Renal cortex interstitium (tissue), 11 donors: ENCODE data around the gene OGDH. TPM values are rescaled to one million over a fixed set of nuclear protein-coding genes. Genes with fewer than 3 reads are reported as not detected.

Source experiments
- DNase-seq, 11 donors: peaks; one replicate each; pipeline ENCODE4 v3.0.0-alpha.2; 2013; ENCODE audit warnings: low read depth in 9 of 11, low spot score in 4 of 11; ENCODE audit errors: extremely low read depth in 1 of 11
- polyA plus RNA-seq, 3 donors: library from polyadenylated mRNA; unstranded; fragments of 120-200 nt; gene quantifications; one replicate each; pipeline ENCODE4 v1.2.1, GENCODE V29; 2013; ENCODE audit not compliant: insufficient read length in 3 of 3

Gene OGDH
- polyA plus RNA-seq, 3 donors: 81.6 to 93.6 (median 84.2) TPM

- no peak for DNase-seq
Measured at GRCh38 chr7:44743750-44744149, 137.3 kb downstream of the OGDH start.

GRCh38 chr7:44748045-44748947 lies 141.9 kb downstream of the OGDH start, which contains the start of gene ZMIZ2:
Gene ZMIZ2 (plus strand): TSS chr7:44748847. CDS start chr7:44756250, 7,403 bp downstream.
- DNase-seq: peak; percentile 63 to 86 (median 78)

GRCh38 chr7:44748948-44749731 lies 142.7 kb downstream of the OGDH start:
- no peak for DNase-seq

- DNase-seq: no peak
Measured at GRCh38 chr7:44749992-44750391, 143.6 kb downstream of the OGDH start.

- no peak for DNase-seq
Measured at GRCh38 chr7:44750424-44750823, 144.0 kb downstream of the OGDH start.

GRCh38 chr7:44750921-44751571 lies 144.6 kb downstream of the OGDH start:
- no peak for DNase-seq

GRCh38 chr7:44752822-44753221 lies 146.4 kb downstream of the OGDH start:
- DNase-seq: no peak

- DNase-seq: no peak
Measured at GRCh38 chr7:44754802-44755697, 148.6 kb downstream of the OGDH start.

GRCh38 chr7:44755698-44756627 lies 149.5 kb downstream of the OGDH start:
- no peak for DNase-seq

GRCh38 chr7:44756904-44757303 lies 150.5 kb downstream of the OGDH start:
- DNase-seq: no peak

- DNase-seq: no peak
Measured at GRCh38 chr7:44757311-44757710, 150.9 kb downstream of the OGDH start.

GRCh38 chr7:44757739-44758138 lies 151.3 kb downstream of the OGDH start:
- DNase-seq: no peak

Other genes starting within 250 kb of the OGDH start
- gene NUDCD3, start 116.0 kb upstream of the OGDH start, polyA plus RNA-seq: 10 to 100 TPM; 81.7 to 96.9 (median 84.8) TPM
- gene NPC1L1, start 65.3 kb upstream of the OGDH start, polyA plus RNA-seq: 1 to 10 TPM; 2.5 to 3.9 (median 3.3) TPM
- 100 to 1,000 TPM in 1 of 3 donors, 10 to 100 TPM in 2; 82.6 to 131 (median 91.3) TPM for gene DDX56, start 32.7 kb upstream of the OGDH start, polyA plus RNA-seq
- 100 to 1,000 TPM; 134 to 175 (median 142) TPM for gene TMED4, start 24.4 kb upstream of the OGDH start, polyA plus RNA-seq
- gene ZMIZ2, start 142.2 kb downstream of the OGDH start, polyA plus RNA-seq: 100 to 1,000 TPM in 1 of 3 donors, 10 to 100 TPM in 2; 53.9 to 109 (median 72.0) TPM
- 1,000 to 10,000 TPM; 1,113 to 1,381 (median 1,260) TPM for gene PPIA, start 190.1 kb downstream of the OGDH start, polyA plus RNA-seq
- gene H2AZ2, start 241.5 kb downstream of the OGDH start, polyA plus RNA-seq: 100 to 1,000 TPM; 221 to 277 (median 254) TPM